GM12878 (cell line): ENCODE data around the gene MMADHC. TPM values are rescaled to one million over a fixed set of nuclear protein-coding genes. Genes with fewer than 3 reads are reported as not detected.

Source experiments
- ATAC-seq: fragments of 200-7000 bp; cut with Tn5 transposase; 3 replicates; pipeline ENCODE4 v1.9.1; 2020; ENCODE audit warnings: mild to moderate bottlenecking, moderate library complexity
- BruUV-seq: library from RNA; stranded (reverse); fragments of 400-500 nt; replicated peaks from 2 replicates; lab custom pipeline; 2021; lab: Mats Ljungman, UMichigan
- CTCF ChIA-PET: fragments of 300-600 bp; sonication (Branson Sonifier 250); formaldehyde crosslinking; extraction: SDS; loops from one replicate; lab custom pipeline; 2021; ENCODE audit warnings: inconsistent platforms; lab: Yijun Ruan, JAX
- POLR2A ChIA-PET: fragments of 350-600 bp; formaldehyde crosslinking; extraction: SDS; loops from one replicate; lab custom pipeline; 2021; ENCODE audit warnings: inconsistent platforms; lab: Charles Lee
- RAD21 ChIA-PET: fragments of 300-600 bp; sonication (Branson Sonifier 250); formaldehyde crosslinking; loops from one replicate; lab custom pipeline; 2023; ENCODE audit warnings: antibody characterized with exemption; ENCODE audit not compliant: unreplicated experiment; lab: Charles Lee
- SMC1A ChIA-PET: fragments of 300-600 bp; sonication (Branson Sonifier 250); formaldehyde crosslinking; loops from one replicate; lab custom pipeline; 2023; ENCODE audit not compliant: unreplicated experiment, uncharacterized antibody; lab: Charles Lee
- DNase-seq: peaks from one replicate; pipeline ENCODE4 v3.0.0-alpha.2; 2011; ENCODE audit warnings: low read depth, low spot score
- FAIRE-seq: peaks from 3 replicates; lab custom pipeline; 2011; peaks lifted over from hg19 to GRCh38; lab: Jason Lieb, UNC
- H2AFZ ChIP-seq: 2 replicates; pipeline ENCODE4 v1.6.0; 2011; ENCODE audit warnings: low read depth, low read length, control low read depth; ENCODE audit not compliant: control insufficient read depth
- H3K27ac ChIP-seq: 2 replicates; pipeline ENCODE4 v1.5.1; 2011; ENCODE audit warnings: control low read depth; ENCODE audit not compliant: control insufficient read depth, insufficient read depth
- H3K27me3 ChIP-seq, 2 experiments: replicated peaks in 1 of 2; 2 replicates each; pipeline versions ENCODE4 v1.6.0 to v1.6.1; 2011; ENCODE audit warnings: low read length in 1 of 2; ENCODE audit not compliant: control insufficient read depth in 2 of 2, insufficient read depth in 2 of 2
- H3K36me3 ChIP-seq, 2 experiments: 2 replicates each; pipeline ENCODE4 v1.5.1; 2011; ENCODE audit warnings: low read length in 1 of 2; ENCODE audit not compliant: control insufficient read depth in 2 of 2, insufficient read depth in 2 of 2
- H3K4me1 ChIP-seq: 2 replicates; pipeline ENCODE4 v1.6.1; 2011; ENCODE audit warnings: mild to moderate bottlenecking, low read length, moderate library complexity, mixed read lengths; ENCODE audit not compliant: control insufficient read depth, insufficient read depth
- H3K4me2 ChIP-seq: 2 replicates; pipeline ENCODE4 v1.6.0; 2011; ENCODE audit warnings: control low read depth; ENCODE audit not compliant: control insufficient read depth, insufficient read depth
- H3K4me3 ChIP-seq: fragments of 200-600 bp; sonication (generic); 2 replicates; pipeline ENCODE4 v1.5.1; 2016
- H3K79me2 ChIP-seq: 2 replicates; pipeline ENCODE4 v1.6.0; 2011; ENCODE audit warnings: low read length; ENCODE audit not compliant: control insufficient read depth, insufficient read depth
- H3K9ac ChIP-seq: 2 replicates; pipeline ENCODE4 v1.8.0; 2011; ENCODE audit warnings: low read length, control low read depth, mixed read lengths; ENCODE audit not compliant: control insufficient read depth, insufficient read depth
- H3K9me3 ChIP-seq: replicated peaks from 3 replicates; pipeline ENCODE4 v1.5.1; 2011; ENCODE audit warnings: mild to moderate bottlenecking, low read length; ENCODE audit not compliant: control insufficient read depth, insufficient read depth
- H4K20me1 ChIP-seq: 2 replicates; pipeline ENCODE4 v1.6.0; 2011; ENCODE audit not compliant: control insufficient read depth, insufficient read depth
- BRCA1 ChIP-seq: IDR thresholded peaks from 2 replicates; pipeline ENCODE4 v1.6.1; 2011; ENCODE audit warnings: low read depth, low read length, improper control_type of control experiment
- CBX3 ChIP-seq: fragments of 200-600 bp; sonication (generic); IDR thresholded peaks from 2 replicates; pipeline ENCODE4 v1.6.1; 2016; ENCODE audit warnings: low read depth, borderline replicate concordance
- FOS ChIP-seq: IDR thresholded peaks from 3 replicates; pipeline ENCODE4 v1.6.1; 2011; ENCODE audit warnings: borderline replicate concordance; ENCODE audit not compliant: insufficient read length; ENCODE audit errors: extremely low read depth
- FOXM1 ChIP-seq: IDR thresholded peaks from 2 replicates; pipeline ENCODE4 v1.6.1; 2012; ENCODE audit warnings: low read depth, mild to moderate bottlenecking, inconsistent platforms, low read length, moderate library complexity
- GATAD2B ChIP-seq: fragments of 450-650 bp; conservative IDR thresholded peaks from 2 replicates; pipeline ENCODE4 v1.6.1; 2017; ENCODE audit warnings: low read depth, mild to moderate bottlenecking, moderate library complexity
- HDAC2 ChIP-seq: fragments of 200-600 bp; sonication (generic); IDR thresholded peaks from 2 replicates; pipeline ENCODE4 v1.6.1; 2017
- IRF4 ChIP-seq: IDR thresholded peaks from 2 replicates; pipeline ENCODE4 v1.6.1; 2011; ENCODE audit warnings: low read depth, low read length
- KLF5 ChIP-seq: fragments of 450-650 bp; IDR thresholded peaks from 2 replicates; pipeline ENCODE4 v1.6.1; 2014; ENCODE audit warnings: mild to moderate bottlenecking; ENCODE audit not compliant: partially characterized antibody
- MEF2A ChIP-seq: IDR thresholded peaks from 2 replicates; pipeline ENCODE4 v1.6.1; 2011; ENCODE audit warnings: low read depth, mild to moderate bottlenecking, low read length, moderate library complexity; ENCODE audit not compliant: insufficient read depth
- MYC ChIP-seq: IDR thresholded peaks from 2 replicates; pipeline ENCODE4 v1.6.1; 2011; ENCODE audit warnings: mild to moderate bottlenecking, low read length, moderate library complexity, inconsistent platforms; ENCODE audit not compliant: insufficient read depth, insufficient replicate concordance, insufficient read length, severe bottlenecking
- PAX5 ChIP-seq: IDR thresholded peaks from 2 replicates; pipeline ENCODE4 v1.6.1; 2011; ENCODE audit warnings: low read depth, low read length, borderline replicate concordance
- PML ChIP-seq: IDR thresholded peaks from 2 replicates; pipeline ENCODE4 v1.6.1; 2012; ENCODE audit warnings: low read length, inconsistent platforms
- RFX5 ChIP-seq: IDR thresholded peaks from 2 replicates; pipeline ENCODE4 v1.6.1; 2011; ENCODE audit warnings: low read depth, low read length, improper control_type of control experiment
- SIX5 ChIP-seq: IDR thresholded peaks from 2 replicates; pipeline ENCODE4 v1.6.1; 2011; ENCODE audit warnings: mild to moderate bottlenecking, low read depth, low read length, moderate library complexity; ENCODE audit not compliant: severe bottlenecking
- SREBF1 ChIP-seq: IDR thresholded peaks from 2 replicates; pipeline ENCODE4 v1.6.1; 2012; ENCODE audit warnings: mild to moderate bottlenecking, low read length
- STAT1 ChIP-seq: fragments of 450-650 bp; conservative IDR thresholded peaks from 2 replicates; pipeline ENCODE4 v1.6.1; 2014; ENCODE audit warnings: antibody characterized with exemption, mild to moderate bottlenecking
- TARDBP ChIP-seq: IDR thresholded peaks from 2 replicates; pipeline ENCODE4 v1.6.1; 2016; ENCODE audit warnings: borderline replicate concordance
- ZNF24 ChIP-seq: fragments of 450-650 bp; IDR thresholded peaks from 2 replicates; pipeline ENCODE4 v1.6.1; 2017; ENCODE audit warnings: antibody characterized with exemption, mild to moderate bottlenecking
- ZZZ3 ChIP-seq: IDR thresholded peaks from 2 replicates; pipeline ENCODE4 v1.6.1; 2011; ENCODE audit warnings: low read depth; ENCODE audit not compliant: control insufficient read depth, insufficient read length
- WGBS: methylation state at CpG from one replicate; pipeline ENCODE4 v1.1.6; 2016; ENCODE audit warnings: low lambda C conversion rate; ENCODE audit not compliant: insufficient replicate concordance, insufficient coverage; ENCODE audit errors: missing lambda C conversion rate; 5-methylcytosine and 5-hydroxymethylcytosine counted together
- in situ Hi-C: fragments of 300-500 bp; cut with MboI; formaldehyde crosslinking; loops from 9 replicates; pipeline ENCODE4 v1.14.3; 2018; ENCODE audit warnings: mixed read lengths
- intact Hi-C: fragments of 100-400 bp; cut with micrococcal nuclease; formaldehyde crosslinking; loops from one replicate; pipeline ENCODE4 v1.14.2; 2022; ENCODE audit not compliant: unreplicated experiment
- polyA plus RNA-seq, 11 experiments: library from polyadenylated mRNA; depleted of rRNA in 4 of 11; unstranded in 6 of 11; stranded (reverse) in 5 of 11; fragments of >200 nt; fragmentation: Nextera tagmentation in 4 of 11; fragmentation: Illumina TruSeq in 1 of 11; extraction: Ambion mirVana in 4 of 11; extraction: Trizol in 1 of 11; gene quantifications; 1 replicate in 1 of 11; 2 replicates in 10 of 11; pipeline versions ENCODE4 v1.2.1 to v1.2.3, GENCODE V29; 2011 to 2016; ENCODE audit warnings: inconsistent platforms in 2 of 11, missing spikeins in 2 of 11, low read depth in 1 of 11
- total RNA-seq, 4 experiments: library from RNA; depleted of rRNA in 3 of 4; stranded (reverse); fragments of >200 nt in 3 of 4; fragmentation: Illumina TruSeq in 1 of 4; extraction: Trizol in 1 of 4; gene quantifications; 2 replicates each; pipeline versions ENCODE4 v1.2.1 to v1.2.3, GENCODE V29; 2013 to 2021

MMADHC gene
- total and polyA plus RNA-seq, 10 of the 15 experiments (the other 5 are each of a cell fraction or from before 2014, with no cell fraction given), result 93.6 to 415 (median 147) TPM

DNA sequence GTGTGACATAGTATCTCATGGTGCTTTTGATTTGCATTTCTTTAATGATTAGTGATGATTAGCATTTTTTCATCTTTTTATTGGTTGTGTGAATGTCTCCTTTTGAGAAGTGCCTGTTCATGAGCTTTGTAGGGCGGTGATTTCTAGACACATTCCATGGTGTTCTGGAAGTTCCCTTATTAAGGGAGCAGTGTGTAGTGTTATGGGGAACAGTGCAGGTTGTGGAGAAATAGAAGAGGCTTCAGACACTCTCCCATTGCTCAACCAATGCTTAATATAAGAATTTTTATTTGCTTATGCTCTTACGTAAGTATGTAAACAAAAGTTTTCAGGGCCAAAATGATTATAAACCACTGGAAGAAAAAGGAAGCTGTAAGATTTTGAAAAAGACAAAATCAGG lies 34.7 kb downstream of the MMADHC start:
- DNase-seq (no peak), FAIRE-seq (no peak), ATAC-seq (no peak)
- no peak overlapping the region for H3K27ac ChIP-seq
- intact Hi-C loops (no loop called here), in situ Hi-C loops (loop anchor here (25.0 kb wide), 1 partner anchor 1591 kb away; no protein-coding TSS in a partner anchor)
- H3K4me1 ChIP-seq, result no peaks in the 10 kb centered on the region
- no TSS peak for BruUV-seq
- RAD21 ChIA-PET, result no interaction called here
- H3K4me2 ChIP-seq, result no peak overlapping the region
- 68% methylated on average over 2 of the region's 2 CpGs for WGBS
- CTCF ChIA-PET, result interaction anchor here (1.4 to 1.9 kb wide), 2 partner anchors 8 to 536 kb away, joined by 6 to 8 read pairs; no protein-coding TSS in a partner anchor
- H2AFZ ChIP-seq, result no peak overlapping the region
- SMC1A ChIA-PET, result interaction anchor here (0.9 kb wide), 1 partner anchor 535 kb away, joined by 3 read pairs; no protein-coding TSS in a partner anchor
- H3K79me2 ChIP-seq, result no peaks in the 10 kb centered on the region
- H3K36me3 ChIP-seq, result no peaks in the 10 kb centered on the region
- TF ChIP-seq PML (no peak), TARDBP (no peak), BRCA1 (no peak), ZZZ3 (no peak), HDAC2 (no peak), ZNF24 (no peak), FOS (no peak), KLF5 (no peak), RFX5 (no peak), CBX3 (no peak), IRF4 (no peak), SREBF1 (no peak), FOXM1 (no peak), MEF2A (no peak), PAX5 (no peak), GATAD2B (no peak), STAT1 (no peak), MYC (no peak), SIX5 (no peak)
- H3K27me3 ChIP-seq, result no peaks in the 10 kb centered on the region
- H4K20me1 ChIP-seq, result no peaks in the 10 kb centered on the region
- no peak overlapping the region for H3K9ac ChIP-seq
- no peak overlapping the region for H3K4me3 ChIP-seq
- POLR2A ChIA-PET, result no interaction called here
- no peaks in the 10 kb centered on the region for H3K9me3 ChIP-seq
